ENCODE data around the gene IMPA2. TPM values are rescaled to one million over a fixed set of nuclear protein-coding genes. Genes with fewer than 3 reads are reported as not detected.
"Not testable (repeated sequence)": the region's sequence is repeated elsewhere in the genome, so short reads cannot be mapped to it uniquely, and the experiment has no call there.

IMPA2 gene
- total and polyA plus RNA-seq, 3 donors from 2014 or later: 16.6 to 21.3 (median 16.7) TPM

DNA sequence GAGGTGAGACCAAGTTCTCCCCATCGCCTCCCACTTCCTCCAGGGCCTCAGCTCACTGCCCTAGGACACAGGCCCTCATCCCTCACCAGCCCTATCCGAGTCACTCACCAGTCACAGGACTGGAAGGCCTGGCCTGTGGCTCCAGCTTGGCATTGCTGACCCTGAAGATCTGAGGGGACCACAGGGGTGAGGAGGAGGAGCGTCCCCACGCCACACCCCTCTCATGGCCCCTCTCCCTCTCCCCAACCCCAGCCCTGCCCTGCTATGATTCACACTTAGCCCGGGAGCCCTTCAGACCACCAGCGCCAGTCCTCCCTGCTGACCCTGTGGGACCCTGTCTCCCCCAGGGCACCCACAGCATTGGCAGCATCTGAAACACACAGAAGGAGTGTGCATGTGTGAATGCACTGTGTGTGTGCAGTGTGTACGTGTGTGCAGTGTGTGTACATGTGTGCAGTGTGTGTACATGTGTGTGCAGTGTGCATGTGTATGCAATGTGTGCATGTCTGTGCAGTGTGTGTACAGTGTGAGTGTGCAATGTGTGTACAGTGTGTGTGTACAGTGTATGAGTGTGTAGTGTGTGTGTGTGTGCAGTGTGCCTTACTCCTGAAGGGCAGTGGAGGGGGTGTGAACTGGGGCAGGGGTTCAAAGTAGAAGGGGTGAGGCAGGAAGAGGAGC, 82.9 kb downstream of the IMPA2 start:
- H3K4me3 ChIP-seq: no peak overlapping the region
- 88 to 93% methylated on average over 5 to 7 of the region's 7 CpGs for WGBS, 2 donors
- no peaks in the 10 kb centered on the region for H3K9me3 ChIP-seq
- TF ChIP-seq POLR2A (IDR thresholded peaks at IDR 0.05): no peak
- no peak for TF ChIP-seq CTCF (IDR thresholded peaks at IDR 0.05)
- intact Hi-C loops (cut with DNase I; ENCODE audit: low total_unique reads): no loop called here
- H3K27ac ChIP-seq: no peak overlapping the region
- DNase-seq: no peak
- H3K4me1 ChIP-seq: no peaks in the 10 kb centered on the region
- H3K27me3 ChIP-seq: no peaks in the 10 kb centered on the region
- H3K36me3 ChIP-seq (ENCODE audit: low read depth, missing control alignments): no peaks in the 10 kb centered on the region

GRCh38 chr18:12065397-12065796, 84.1 kb downstream of the IMPA2 start:
- no peak for TF ChIP-seq CTCF (IDR thresholded peaks at IDR 0.05)
- no peak for TF ChIP-seq POLR2A (IDR thresholded peaks at IDR 0.05)
- Histone ChIP-seq H3K9me3 (no peaks in the 10 kb centered on the region), H3K4me3 (no peak overlapping the region), H3K4me1 (no peaks in the 10 kb centered on the region), H3K36me3 (ENCODE audit: low read depth, missing control alignments) (no peaks in the 10 kb centered on the region), H3K27ac (no peak overlapping the region), H3K27me3 (no peaks in the 10 kb centered on the region)
- no peak for DNase-seq
- intact Hi-C loops (cut with DNase I; ENCODE audit: low total_unique reads): no loop called here
- WGBS, 2 donors: 74 to 76% methylated on average over 5 of the region's 5 CpGs

- Histone ChIP-seq H3K9me3 (no peaks in the 10 kb centered on the region), H3K27me3 (no peaks in the 10 kb centered on the region), H3K4me1 (no peaks in the 10 kb centered on the region), H3K4me3 (peak overlapping the region; percentile 26 to 53), H3K27ac (no peak overlapping the region), H3K36me3 (ENCODE audit: low read depth, missing control alignments) (no peaks in the 10 kb centered on the region)
- no peak for DNase-seq
- intact Hi-C loops (cut with DNase I; ENCODE audit: low total_unique reads): no loop called here
- 77 to 90% methylated on average over 6 to 43 of the region's 47 CpGs for WGBS, 2 donors
- TF ChIP-seq POLR2A (IDR thresholded peaks at IDR 0.05): no peak
- no peak for TF ChIP-seq CTCF (IDR thresholded peaks at IDR 0.05)
Measured at GRCh38 chr18:12066910-12067511, 85.7 kb downstream of the IMPA2 start.

DNA sequence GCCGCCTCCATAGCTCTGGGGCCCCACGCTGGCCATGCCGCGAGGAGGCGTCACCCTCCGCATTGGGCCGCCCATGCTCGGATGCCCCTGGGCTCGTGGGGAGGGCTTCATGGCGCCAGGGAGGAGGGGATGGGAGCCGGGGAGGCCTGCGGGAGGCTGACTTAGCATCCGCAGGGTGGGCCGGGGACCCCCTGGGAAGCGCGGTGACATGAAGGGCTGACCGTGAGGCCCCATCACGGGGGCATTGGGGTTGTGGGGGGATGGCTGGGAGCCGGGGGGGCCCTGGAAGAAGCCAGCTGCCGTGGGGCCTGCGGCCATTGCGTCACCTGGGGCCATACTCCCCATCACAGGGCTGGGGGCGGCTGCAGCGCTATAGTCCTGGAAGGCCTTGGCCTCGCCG, 86.4 kb downstream of the IMPA2 start:
- H3K4me3 ChIP-seq: peak overlapping the region; percentile 26 to 53
- DNase-seq: no peak
- no peak overlapping the region for H3K27ac ChIP-seq
- H3K36me3 ChIP-seq (ENCODE audit: low read depth, missing control alignments): no peaks in the 10 kb centered on the region
- TF ChIP-seq POLR2A (IDR thresholded peaks at IDR 0.05) (no peak), CTCF (IDR thresholded peaks at IDR 0.05) (no peak)
- no peaks in the 10 kb centered on the region for H3K9me3 ChIP-seq
- intact Hi-C loops (cut with DNase I; ENCODE audit: low total_unique reads): no loop called here
- WGBS, 2 donors: 47 to 91% methylated on average over 3 to 25 of the region's 26 CpGs
- no peaks in the 10 kb centered on the region for H3K4me1 ChIP-seq
- no peaks in the 10 kb centered on the region for H3K27me3 ChIP-seq

DNA sequence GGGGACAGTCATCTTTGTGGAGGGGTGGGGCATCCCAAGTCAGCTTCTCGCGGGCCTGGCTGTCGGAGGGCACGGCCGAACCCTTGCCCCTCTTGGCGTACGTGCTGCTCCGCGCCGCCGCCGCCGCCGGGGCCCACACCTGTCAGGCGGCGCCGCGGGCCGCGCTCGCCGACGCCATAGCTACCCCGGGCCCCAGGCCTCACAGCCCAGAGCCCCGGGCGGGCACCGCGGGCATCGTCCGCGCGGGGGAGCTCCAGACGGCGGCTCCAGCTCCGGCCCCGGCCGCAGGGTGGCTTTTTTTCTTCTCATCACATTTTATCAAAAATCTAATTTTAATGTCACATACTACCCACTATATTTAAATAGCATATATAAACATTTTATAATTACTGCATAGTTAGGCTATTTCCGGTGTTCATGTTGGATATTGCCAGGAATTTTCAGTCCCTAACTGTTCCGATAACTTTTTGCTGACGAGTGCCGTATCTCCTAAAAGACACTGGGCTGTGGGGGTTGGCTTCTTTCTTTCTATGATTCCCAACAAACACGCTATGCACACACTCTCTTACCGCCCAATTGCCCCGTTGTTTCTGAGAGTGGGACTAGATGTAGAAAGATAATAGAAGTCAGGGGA, 87.1 kb downstream of the IMPA2 start:
- peak overlapping the region; percentile 26 to 53 for H3K4me3 ChIP-seq
- WGBS, 2 donors: 14 to 60% methylated on average over 18 to 44 of the region's 44 CpGs
- H3K9me3 ChIP-seq; H3K36me3 ChIP-seq (ENCODE audit: low read depth, missing control alignments); intact Hi-C loops (cut with DNase I; ENCODE audit: low total_unique reads); H3K4me1 ChIP-seq; DNase-seq; H3K27ac ChIP-seq; H3K27me3 ChIP-seq: not testable (repeated sequence)

Data from testis (tissue), 3 donors.